SK-N-SH (cell line): ENCODE measurements around the gene ARHGAP26.
A peak's percentile ranks its signal among the peaks of the same experiment; 100 is the strongest.

Experiments
- EP300 ChIP-seq, 2 experiments: IDR thresholded peaks; 2 replicates each; pipeline versions ENCODE4 v1.4.0 to v1.6.1; 2012; ENCODE audit warnings: borderline replicate concordance in 1 of 2, low read depth in 1 of 2, low read length in 1 of 2
- EZH2phosphoT487 ChIP-seq: fragments of 200-600 bp; sonication (generic); IDR thresholded peaks from 2 replicates; pipeline ENCODE4 v1.6.1; 2017; ENCODE audit warnings: low read depth, mixed run types, mild to moderate bottlenecking, antibody characterized with exemption, moderate library complexity, borderline replicate concordance
- POLR2AphosphoS5 ChIP-seq: IDR thresholded peaks from 2 replicates; pipeline ENCODE4 v1.6.1; 2012; ENCODE audit warnings: low read depth, low read length
- RFX5 ChIP-seq: IDR thresholded peaks from 2 replicates; pipeline ENCODE4 v1.6.1; 2012; ENCODE audit warnings: mild to moderate bottlenecking, improper control_type of control experiment, low read length
- SMC3 ChIP-seq: IDR thresholded peaks from 2 replicates; pipeline ENCODE4 v1.6.1; 2012; ENCODE audit warnings: low read depth, low read length, improper control_type of control experiment
- TF ChIP-seq, protein P1 (sequence below): fragments of 200-600 bp; sonication (generic); IDR thresholded peaks from 2 replicates; pipeline ENCODE4 v1.6.1; 2017; ENCODE audit warnings: antibody characterized with exemption, mild to moderate bottlenecking, moderate library complexity

DNA sequence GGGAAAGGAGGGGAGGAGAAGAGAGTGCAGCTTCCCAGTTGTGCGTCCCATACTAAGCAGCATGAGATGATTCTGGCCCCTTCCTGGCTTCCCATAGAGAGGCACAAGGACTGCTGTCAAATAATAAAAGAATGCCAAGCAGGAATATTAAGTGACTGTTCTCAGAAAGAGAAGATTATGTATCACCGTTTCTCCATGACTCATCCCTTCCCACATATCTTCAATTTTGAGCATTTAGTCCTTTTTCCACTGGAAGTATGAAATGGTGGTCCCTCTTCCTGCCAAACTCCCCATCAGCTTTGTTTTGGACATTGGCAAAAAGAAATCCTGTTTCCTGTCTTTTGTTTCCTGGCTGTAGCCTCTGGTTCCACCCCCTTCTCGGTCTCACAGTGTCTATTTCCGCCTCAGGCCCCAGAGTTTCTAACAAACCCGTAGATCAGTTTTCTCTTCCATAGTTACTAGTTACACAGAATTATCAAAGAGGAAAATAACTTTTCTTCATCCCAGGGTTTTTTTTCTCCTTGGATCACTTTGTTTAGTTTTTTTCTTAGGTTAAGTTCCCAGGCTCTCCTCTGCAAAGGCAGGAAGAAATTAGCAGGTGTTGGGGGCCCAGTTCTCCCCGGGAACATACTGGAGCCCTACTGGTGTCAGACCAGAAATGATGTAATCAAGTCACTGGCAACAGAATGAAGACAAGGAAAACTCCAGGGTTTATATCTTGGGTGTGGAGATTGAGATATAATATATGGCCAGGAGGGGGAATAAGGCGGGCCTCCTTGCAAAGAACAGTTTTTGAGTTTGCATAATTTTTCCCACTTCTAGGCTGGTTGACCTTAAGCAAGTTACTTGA lies 26.4 kb upstream of the ARHGAP26 start:
- TF ChIP-seq, protein P1, sequence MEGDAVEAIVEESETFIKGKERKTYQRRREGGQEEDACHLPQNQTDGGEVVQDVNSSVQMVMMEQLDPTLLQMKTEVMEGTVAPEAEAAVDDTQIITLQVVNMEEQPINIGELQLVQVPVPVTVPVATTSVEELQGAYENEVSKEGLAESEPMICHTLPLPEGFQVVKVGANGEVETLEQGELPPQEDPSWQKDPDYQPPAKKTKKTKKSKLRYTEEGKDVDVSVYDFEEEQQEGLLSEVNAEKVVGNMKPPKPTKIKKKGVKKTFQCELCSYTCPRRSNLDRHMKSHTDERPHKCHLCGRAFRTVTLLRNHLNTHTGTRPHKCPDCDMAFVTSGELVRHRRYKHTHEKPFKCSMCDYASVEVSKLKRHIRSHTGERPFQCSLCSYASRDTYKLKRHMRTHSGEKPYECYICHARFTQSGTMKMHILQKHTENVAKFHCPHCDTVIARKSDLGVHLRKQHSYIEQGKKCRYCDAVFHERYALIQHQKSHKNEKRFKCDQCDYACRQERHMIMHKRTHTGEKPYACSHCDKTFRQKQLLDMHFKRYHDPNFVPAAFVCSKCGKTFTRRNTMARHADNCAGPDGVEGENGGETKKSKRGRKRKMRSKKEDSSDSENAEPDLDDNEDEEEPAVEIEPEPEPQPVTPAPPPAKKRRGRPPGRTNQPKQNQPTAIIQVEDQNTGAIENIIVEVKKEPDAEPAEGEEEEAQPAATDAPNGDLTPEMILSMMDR, result no peak
- TF ChIP-seq EZH2phosphoT487 (no peak), POLR2AphosphoS5 (no peak), SMC3 (no peak), RFX5 (no peak), EP300 (IDR thresholded peaks at IDR 0.05; ENCODE audit: borderline replicate concordance in 1 of 2, low read depth in 1 of 2, low read length in 1 of 2) (peak in 1 of 2 experiments; percentile 10; a peak in 1 of 4 replicates)
